ENCODE results near the gene CCDC93.

The CCDC93 gene

GRCh38 chr2:117938611-117939010, 75.3 kb downstream of the CCDC93 start:
- TF ChIP-seq, protein P1, sequence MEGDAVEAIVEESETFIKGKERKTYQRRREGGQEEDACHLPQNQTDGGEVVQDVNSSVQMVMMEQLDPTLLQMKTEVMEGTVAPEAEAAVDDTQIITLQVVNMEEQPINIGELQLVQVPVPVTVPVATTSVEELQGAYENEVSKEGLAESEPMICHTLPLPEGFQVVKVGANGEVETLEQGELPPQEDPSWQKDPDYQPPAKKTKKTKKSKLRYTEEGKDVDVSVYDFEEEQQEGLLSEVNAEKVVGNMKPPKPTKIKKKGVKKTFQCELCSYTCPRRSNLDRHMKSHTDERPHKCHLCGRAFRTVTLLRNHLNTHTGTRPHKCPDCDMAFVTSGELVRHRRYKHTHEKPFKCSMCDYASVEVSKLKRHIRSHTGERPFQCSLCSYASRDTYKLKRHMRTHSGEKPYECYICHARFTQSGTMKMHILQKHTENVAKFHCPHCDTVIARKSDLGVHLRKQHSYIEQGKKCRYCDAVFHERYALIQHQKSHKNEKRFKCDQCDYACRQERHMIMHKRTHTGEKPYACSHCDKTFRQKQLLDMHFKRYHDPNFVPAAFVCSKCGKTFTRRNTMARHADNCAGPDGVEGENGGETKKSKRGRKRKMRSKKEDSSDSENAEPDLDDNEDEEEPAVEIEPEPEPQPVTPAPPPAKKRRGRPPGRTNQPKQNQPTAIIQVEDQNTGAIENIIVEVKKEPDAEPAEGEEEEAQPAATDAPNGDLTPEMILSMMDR (IDR thresholded peaks at IDR 0.05; ENCODE audit: borderline replicate concordance, control extremely low read depth, extremely low read depth, insufficient read depth, missing control alignments): no peak
- DNase-seq (ENCODE audit: low spot score): no peak
- in situ Hi-C loops (cut with MboI; ENCODE audit: low sequenced_read_pairs, unreplicated experiment): no loop called here

GRCh38 chr2:117936871-117937428, 76.9 kb downstream of the CCDC93 start:
- no peak for DNase-seq (ENCODE audit: low spot score)
- in situ Hi-C loops (cut with MboI; ENCODE audit: low sequenced_read_pairs, unreplicated experiment): no loop called here
- TF ChIP-seq, protein P1 (IDR thresholded peaks at IDR 0.05; ENCODE audit: borderline replicate concordance, control extremely low read depth, extremely low read depth, insufficient read depth, missing control alignments): no peak

DNA sequence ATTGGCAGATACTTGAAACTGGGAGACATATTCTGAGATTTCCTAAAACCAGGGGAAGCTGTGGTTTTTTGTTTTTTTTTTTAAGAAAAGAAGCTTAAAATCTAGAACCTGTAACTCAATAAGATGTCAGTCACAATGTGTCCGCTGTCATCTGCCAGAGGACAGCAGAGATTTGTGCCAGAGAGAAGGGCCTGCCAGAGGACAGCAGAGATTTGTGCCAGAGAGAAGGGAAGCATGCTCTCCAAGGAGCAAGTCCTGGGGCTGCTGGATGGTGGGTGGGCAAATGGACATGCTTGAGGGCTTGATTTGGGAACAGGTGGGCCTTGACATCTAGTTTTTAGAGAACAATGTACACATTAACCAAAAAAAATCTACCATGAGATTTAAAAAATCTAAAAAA, 77.9 kb downstream of the CCDC93 start:
- DNase-seq (ENCODE audit: low spot score): no peak
- in situ Hi-C loops (cut with MboI; ENCODE audit: low sequenced_read_pairs, unreplicated experiment): no loop called here
- TF ChIP-seq, protein P1 (IDR thresholded peaks at IDR 0.05; ENCODE audit: borderline replicate concordance, control extremely low read depth, extremely low read depth, insufficient read depth, missing control alignments): no peak

GRCh38 chr2:117935456-117935855, 78.4 kb downstream of the CCDC93 start:
- DNase-seq (ENCODE audit: low spot score): no peak
- TF ChIP-seq, protein P1 (IDR thresholded peaks at IDR 0.05; ENCODE audit: borderline replicate concordance, control extremely low read depth, extremely low read depth, insufficient read depth, missing control alignments): no peak
- in situ Hi-C loops (cut with MboI; ENCODE audit: low sequenced_read_pairs, unreplicated experiment): no loop called here

GRCh38 chr2:117933884-117934354, 80.0 kb downstream of the CCDC93 start:
- TF ChIP-seq, protein P1 (IDR thresholded peaks at IDR 0.05; ENCODE audit: borderline replicate concordance, control extremely low read depth, extremely low read depth, insufficient read depth, missing control alignments): no peak
- in situ Hi-C loops (cut with MboI; ENCODE audit: low sequenced_read_pairs, unreplicated experiment): no loop called here
- no peak for DNase-seq (ENCODE audit: low spot score)

DNA sequence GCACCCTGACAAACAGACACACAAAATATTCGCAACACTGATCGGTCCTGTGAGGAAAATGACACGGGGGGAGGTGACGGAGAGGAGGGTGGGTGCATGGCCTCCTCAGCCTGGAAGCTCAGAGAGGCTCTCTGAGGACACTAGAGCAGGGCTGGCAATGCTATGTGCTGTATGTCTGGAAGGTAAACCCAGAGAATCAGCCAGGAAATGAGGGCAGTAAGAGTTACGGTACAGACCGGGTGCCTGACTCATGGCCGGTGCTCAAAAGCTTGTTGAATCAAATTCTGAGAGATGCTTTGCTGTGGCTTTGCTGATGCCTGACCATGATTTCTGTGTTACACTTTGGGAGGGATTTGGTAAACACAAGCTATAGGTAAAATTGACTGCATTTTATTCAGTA, 81.9 kb downstream of the CCDC93 start:
- in situ Hi-C loops (cut with MboI; ENCODE audit: low sequenced_read_pairs, unreplicated experiment): no loop called here

More for the DNA sequence above, 81.9 kb downstream of the CCDC93 start:
- no peak for DNase-seq (ENCODE audit: low spot score)
- TF ChIP-seq, protein P1 (IDR thresholded peaks at IDR 0.05; ENCODE audit: borderline replicate concordance, control extremely low read depth, extremely low read depth, insufficient read depth, missing control alignments): no peak
